ENCODE data around the gene DENND1A.

Gene DENND1A

DNA sequence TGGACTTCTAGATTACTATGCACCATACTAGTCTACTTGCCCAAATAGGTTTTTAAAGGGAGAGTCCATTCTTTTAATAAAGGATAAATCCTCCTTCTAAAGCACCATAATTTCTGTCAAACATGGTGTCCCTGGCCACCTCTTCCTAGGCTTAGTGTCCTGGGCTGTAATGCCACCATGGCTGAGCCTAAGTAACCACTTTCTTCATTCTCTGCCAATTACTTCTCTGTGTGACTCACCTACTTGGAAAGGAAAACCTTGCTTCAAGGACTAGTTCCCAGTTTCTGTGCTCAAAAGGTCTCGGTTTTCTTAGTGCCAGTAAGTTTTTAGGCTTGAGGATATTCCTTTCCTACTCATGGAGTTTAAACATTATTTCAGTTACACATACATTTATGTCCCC lies 273.4 kb downstream of the DENND1A start:
- TF ChIP-seq, protein P1, sequence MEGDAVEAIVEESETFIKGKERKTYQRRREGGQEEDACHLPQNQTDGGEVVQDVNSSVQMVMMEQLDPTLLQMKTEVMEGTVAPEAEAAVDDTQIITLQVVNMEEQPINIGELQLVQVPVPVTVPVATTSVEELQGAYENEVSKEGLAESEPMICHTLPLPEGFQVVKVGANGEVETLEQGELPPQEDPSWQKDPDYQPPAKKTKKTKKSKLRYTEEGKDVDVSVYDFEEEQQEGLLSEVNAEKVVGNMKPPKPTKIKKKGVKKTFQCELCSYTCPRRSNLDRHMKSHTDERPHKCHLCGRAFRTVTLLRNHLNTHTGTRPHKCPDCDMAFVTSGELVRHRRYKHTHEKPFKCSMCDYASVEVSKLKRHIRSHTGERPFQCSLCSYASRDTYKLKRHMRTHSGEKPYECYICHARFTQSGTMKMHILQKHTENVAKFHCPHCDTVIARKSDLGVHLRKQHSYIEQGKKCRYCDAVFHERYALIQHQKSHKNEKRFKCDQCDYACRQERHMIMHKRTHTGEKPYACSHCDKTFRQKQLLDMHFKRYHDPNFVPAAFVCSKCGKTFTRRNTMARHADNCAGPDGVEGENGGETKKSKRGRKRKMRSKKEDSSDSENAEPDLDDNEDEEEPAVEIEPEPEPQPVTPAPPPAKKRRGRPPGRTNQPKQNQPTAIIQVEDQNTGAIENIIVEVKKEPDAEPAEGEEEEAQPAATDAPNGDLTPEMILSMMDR (IDR thresholded peaks at IDR 0.05; ENCODE audit: low read depth, low read length), result no peak

DNA sequence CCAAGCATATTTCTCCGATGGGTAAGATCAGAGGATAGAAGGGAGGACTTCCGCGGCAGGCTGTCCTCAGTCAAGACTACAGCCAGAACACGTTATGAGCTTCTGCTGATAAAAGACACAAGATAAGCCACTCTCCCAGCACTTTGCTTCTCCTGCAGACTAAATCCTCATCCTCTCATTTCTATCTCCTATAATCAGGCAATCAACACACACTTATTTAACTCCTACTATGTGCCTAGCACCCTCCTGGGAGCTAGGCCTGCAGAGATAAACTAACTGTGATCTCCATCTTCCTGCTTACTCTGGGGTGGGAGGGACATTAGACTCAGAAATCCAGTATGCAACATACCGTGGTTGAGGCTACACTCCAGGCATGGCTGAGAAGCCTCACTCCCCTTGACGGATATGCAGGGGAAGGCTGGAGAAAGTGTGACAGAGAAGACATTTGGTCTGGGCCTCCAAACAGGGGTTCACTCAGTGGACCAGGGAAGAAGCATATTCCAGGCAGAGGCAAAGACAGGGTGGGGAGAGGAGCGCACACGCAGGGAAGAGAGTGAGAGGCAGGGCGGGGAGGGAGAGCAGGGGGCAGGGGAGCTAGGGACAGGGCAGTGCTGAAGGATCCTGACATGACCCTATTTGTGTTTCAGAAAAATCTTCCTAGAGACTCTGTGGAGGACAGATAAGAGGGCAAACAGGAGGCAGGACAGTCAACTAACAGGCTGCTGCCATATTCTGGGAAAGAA lies 274.1 kb downstream of the DENND1A start:
- no peak overlapping the region for H3K4me3 ChIP-seq (ENCODE audit: low read depth, low read length)
- TF ChIP-seq, protein P1 (IDR thresholded peaks at IDR 0.05; ENCODE audit: low read depth, low read length), result no peak

More for the DNA sequence above, 273.4 kb downstream of the DENND1A start:
- H3K4me3 ChIP-seq (ENCODE audit: low read depth, low read length), result no peak overlapping the region

DNA sequence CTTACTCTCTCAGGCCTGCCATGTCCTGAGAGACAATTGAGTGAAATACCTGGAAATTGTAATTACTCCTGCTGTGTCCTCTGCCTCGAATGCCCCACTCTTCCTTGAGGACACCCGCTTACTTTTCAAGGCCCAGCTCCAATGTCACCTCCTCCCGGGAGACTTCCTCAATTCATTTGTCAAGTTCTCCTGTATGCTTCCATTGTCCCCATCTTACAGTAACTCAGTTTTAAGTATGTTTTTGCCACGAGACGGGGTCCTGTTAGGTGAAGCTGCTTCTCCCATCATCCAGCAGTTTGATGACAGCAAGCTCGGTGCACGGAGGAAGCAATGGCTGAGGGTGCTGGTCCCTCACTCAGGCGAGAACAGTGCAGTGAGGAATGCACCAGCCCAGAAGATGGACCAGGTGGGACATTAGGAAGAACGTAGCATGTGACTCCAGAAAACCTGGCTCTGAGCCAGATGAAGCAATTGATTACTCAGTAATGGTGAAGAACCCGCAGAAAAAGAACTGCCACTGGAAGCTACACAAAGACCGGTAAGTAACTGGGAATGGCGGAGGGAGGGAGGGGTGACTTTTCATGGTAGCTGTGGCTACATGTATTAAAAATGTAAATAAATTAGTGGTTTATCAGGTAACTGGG lies 274.8 kb downstream of the DENND1A start:
- TF ChIP-seq, protein P1 (IDR thresholded peaks at IDR 0.05; ENCODE audit: low read depth, low read length), result no peak
- H3K4me3 ChIP-seq (ENCODE audit: low read depth, low read length), result no peak overlapping the region

DNA sequence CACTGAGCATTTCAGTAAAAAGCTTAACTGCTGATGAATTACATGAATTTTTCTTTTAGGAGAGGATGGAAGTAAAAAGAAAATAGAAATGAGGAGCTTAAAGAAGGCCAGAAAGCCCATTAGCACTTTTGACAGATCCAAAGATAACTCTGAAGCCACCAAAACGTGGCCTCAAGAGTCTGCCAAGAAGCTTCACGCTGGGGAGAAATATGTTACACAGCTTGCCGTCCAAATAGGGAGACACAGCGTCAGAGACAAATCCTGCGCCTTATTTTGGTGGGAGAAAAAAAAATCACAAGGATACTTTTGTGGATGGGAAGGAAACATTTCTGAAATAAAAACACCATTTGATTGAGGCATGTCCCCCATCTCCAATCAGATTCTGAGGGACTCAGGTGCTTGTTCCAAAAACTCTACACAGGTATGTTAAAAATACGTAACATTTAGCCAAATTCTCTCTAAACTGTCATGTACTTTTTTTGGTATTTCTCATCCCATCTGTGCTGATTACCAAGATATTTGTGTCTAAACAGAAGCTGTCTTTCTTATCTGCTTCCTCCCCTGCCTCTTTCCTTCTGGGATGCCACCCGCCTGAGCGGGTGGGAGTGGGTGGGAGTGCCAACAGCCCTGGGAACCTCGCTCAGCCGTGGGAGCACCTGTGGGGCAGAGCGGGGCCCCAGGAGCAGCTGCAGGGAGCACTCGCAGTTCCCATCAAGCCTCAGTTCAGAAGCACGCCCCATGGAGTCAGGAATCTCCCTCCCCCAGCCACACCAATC lies 275.5 kb downstream of the DENND1A start:
- TF ChIP-seq, protein P1 (IDR thresholded peaks at IDR 0.05; ENCODE audit: low read depth, low read length), result no peak
- no peak overlapping the region for H3K4me3 ChIP-seq (ENCODE audit: low read depth, low read length)

DNA sequence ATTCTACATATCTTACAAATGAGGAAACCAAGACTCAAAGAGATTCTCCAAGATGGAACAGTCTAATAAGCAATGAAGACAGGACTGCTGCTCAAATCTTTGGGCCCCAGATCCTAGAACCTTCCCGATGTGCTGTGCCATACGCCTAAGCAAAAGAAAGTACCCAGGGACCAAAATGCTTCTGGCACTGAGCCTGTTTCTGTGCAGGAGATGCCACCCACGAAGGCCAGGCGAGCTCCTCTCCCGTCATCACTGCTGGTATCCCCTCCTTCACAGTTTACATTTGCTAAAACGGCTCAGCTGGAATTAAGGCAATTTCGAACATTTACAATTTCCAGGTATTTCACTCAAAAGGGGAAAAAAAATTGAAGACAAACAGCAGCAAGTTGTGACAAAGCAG lies 277.5 kb downstream of the DENND1A start:
- H3K4me3 ChIP-seq (ENCODE audit: low read depth, low read length), result no peak overlapping the region
- TF ChIP-seq, protein P1 (IDR thresholded peaks at IDR 0.05; ENCODE audit: low read depth, low read length), result no peak

DNA sequence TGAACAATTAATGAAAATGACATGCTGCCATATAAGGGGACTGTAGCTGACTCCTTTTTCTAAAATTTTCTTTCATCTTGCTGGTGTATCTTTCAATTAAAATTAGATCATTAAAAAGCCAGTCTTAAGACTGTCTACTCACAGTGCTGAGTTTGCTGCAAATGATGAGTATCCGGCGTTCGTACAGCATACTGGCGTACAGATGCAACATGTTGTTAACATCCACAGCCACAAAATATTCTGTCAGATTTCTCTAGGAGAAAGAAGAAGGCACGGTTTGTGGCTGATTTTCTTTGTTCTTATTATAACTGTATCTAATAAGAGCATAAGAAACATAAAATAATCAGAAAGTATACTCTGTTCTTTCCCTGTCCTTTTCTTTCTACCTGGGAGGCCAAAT lies 278.1 kb downstream of the DENND1A start:
- TF ChIP-seq, protein P1 (IDR thresholded peaks at IDR 0.05; ENCODE audit: low read depth, low read length), result no peak
- H3K4me3 ChIP-seq (ENCODE audit: low read depth, low read length), result no peak overlapping the region
